Daoy (cell line): ENCODE measurements around the gene FBLN1. TPM values are rescaled to one million over a fixed set of nuclear protein-coding genes. Genes with fewer than 3 reads are reported as not detected.
A peak's percentile ranks its signal among the peaks of the same experiment; 100 is the strongest.
"Not testable (repeated sequence)": the region's sequence is repeated elsewhere in the genome, so short reads cannot be mapped to it uniquely, and the experiment has no call there.

Experiments
- DNase-seq: peaks from one replicate; pipeline ENCODE4 v3.0.0-alpha.2; 2015; ENCODE audit warnings: low read depth
- total RNA-seq: library from RNA; depleted of rRNA; stranded (reverse); fragments of >200 nt; shearing (Covaris generic); gene quantifications from 2 replicates; pipeline ENCODE4 v1.2.3, GENCODE V29; 2014

The FBLN1 gene
- total RNA-seq, 1 experiment from 2014 or later: 10.0 TPM

DNA sequence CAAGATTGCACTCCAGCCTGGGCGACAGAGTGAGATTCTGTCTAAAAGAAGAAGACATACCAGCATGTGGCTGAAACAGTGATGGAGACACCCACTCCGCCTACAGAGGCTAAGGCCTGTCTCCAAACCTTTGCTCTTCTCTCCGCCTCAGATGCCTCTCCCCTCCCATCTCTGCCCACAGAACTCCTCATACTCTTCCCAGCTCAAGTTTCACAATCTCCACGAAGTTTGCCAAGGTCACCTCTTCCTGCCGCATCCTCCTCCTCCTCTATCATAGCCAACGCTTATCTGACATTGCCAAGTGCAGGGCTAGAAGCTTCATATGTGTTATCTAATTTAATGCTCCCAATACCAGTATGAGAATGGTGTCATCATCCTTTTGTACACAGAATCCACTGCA, 25.9 kb upstream of the FBLN1 start:
- no peak for DNase-seq

DNA sequence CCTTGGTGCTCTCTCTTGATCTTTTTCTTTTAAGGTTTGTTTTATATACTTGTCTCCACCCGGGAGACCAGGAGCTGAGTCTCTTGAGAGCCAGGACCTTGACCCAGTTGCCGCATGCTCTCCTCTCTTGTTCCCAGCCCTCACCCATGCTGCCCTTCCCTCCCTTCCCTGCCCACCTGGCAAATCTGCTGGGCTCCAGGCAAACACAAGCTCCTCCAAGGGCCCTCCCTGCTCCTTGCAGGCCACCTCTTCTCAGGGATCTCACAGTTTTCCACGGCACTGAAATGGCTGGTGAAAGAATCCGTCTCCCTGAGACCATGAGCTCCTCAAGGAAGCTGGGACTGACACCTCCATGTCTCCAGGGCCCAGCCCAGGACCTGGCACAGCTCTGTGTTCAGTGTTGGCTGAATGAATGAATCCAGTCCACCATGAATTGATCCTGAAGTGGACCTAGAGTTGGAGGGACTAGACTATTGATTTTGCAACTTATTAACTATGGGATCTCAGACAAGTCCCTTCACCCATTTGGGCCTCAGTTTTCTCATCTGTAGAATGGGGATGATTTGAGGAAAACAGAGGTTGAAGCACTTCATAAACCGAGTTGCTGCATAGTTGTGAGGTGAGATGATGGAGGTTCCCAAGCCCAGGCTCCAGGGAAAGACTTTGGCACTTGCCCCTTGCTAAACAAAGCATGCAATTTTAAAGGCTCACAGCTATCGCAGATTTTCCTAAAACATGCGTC, 25.1 kb upstream of the FBLN1 start:
- DNase-seq: no peak

DNA sequence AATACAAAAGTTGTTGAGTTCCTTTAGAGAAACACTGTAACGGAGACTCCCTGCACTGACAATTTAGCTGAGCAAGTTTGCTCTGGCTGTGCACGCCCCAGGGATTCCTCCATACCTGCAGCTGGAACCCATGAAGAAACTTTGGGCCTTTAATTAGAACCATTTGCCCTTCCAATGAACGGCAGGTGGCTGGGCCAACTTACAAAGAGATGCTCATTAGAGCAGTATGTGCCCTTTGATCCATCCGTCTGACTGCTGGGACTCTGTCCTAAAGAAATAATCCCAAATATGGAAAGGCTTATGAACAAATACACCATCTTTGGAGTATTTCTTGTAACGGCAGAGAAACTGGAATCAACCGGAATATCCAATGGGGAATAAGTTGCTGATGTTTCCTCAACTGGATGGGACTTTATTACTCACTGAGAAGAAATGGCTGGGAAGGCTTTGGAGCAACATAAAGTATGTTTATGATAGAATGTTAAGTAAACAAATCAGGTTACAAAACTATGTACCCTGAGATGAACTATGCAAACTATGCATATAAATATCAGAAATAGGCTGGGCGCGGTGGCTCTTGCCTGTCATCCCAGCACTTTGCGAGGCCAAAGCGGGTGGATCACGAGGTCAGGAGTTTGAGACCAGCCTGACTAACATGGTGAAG, 24.4 kb upstream of the FBLN1 start:
- no peak for DNase-seq

DNA sequence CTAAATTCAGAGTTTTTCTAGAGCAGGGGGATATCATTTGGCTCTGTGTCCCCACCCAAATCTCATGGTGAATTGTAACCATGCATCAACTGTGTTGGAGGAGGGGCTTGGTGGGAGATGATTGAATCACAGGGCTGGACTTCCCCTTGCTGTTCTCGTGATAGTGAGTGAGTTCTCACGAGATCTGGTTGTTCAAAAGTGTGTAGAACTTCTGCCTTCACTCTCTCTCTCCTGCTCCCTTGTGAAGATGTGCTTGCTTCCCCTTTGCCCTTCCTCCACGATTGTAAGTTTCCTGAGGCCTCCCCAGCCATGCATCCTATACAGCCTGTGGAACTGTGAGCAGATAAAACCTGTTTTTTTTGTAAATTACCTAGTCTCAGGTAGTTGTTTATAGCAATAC, 22.0 kb upstream of the FBLN1 start:
- DNase-seq: no peak

DNA sequence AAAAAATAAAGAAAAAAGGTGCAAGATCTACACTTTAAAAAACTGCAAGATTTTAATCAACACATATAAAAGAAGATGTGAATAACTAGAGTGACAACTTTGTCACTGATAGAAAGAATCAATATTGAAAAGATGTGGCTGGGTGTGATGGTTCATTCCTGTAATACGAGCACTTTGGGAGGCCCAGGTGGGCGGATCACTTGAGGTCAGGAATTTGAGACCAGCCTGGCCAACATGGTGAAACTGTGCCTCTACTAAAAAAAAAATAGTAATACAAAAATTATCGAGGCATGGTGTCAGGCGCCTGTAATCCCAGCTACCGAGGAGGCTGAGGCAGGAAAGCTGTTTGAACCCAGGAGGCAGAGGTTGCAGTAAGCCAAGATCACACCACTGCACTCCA, 21.0 kb upstream of the FBLN1 start:
- no peak for DNase-seq

DNA sequence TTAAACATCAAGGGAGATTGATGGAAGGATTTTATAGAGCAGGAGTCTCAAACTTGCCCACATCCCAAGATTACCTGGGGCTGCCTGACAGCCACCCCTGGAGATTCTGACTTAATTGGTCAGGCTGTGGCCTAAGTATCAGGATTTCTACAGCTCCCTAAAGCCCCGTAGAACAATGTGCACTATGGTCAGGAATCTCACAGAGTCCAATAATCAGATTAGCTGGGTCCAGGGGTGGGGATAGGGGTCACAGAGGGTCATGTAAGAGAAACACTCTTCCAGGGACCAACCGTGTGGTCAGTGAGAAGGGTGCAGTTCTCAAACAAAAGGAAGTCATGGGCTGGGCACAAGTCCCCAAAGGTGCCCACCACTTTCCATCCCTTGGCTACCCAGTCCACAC, 20.5 kb upstream of the FBLN1 start:
- no peak for DNase-seq

DNA sequence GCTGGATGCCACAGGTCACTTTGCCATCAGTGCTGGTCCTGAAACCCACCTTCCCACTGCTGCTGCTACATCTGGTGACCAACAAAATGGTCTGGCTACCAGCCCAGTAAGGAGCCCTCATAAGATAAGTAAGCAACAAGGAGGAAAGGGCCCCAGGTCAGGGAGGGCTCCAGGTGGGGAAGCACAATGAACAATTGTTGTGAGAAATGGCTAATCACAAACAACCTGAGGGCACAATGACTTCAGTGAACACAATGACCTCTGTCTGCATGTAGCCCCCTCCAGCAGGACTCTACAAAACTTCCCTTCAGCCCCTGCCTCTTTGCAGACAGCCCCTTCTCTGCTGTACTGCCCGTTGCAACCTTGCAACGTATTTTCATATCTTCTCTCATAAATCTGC, 19.4 kb upstream of the FBLN1 start:
- DNase-seq: no peak

DNA sequence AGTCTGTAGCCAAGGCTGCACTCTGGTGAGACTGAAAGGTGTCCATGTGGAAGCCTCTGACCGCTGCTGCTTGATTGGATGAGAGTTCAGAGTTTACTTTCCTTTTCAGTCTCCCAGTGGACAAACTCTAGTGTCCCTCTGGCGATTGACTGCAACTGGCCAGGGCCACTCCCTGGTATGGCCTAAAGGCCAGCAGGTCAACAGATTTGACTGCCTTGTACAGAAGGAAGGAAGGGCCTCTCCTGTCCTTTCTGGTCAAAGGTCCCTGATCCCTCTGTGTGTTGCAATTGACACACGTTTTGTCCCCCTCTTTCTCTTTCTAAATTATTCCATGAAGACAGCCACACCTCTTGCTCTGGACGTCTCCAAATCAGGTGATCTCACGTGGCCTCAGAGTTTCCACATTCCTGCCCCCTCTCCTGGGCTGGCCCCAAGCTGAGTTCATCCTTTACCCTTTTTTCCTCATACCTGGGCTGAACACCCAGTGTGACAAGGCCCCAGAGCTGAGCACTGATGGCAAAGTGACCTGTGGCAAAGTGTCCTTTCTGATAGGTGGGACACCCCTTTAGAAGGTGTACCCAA, 18.7 kb upstream of the FBLN1 start:
- no peak for DNase-seq

DNA sequence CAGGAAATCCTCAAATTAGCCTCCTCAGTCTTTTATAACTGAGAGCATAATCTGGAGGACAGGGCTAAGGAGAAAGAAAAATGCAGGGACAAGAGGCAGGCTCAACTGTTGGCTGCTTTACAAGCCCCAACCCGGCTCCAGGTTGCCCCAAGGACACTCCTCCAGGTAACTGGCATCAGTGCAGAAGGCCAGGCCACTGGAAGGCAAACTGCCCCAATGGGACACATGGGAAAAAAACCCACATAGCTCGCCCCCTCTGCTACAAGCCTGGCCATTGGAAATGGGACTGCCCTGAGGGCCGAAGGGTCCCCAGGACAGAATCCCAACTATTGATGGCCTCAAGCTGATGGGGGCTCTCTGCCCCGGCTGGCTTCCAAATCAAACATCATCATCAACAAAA, 17.9 kb upstream of the FBLN1 start:
- DNase-seq: no peak

DNA sequence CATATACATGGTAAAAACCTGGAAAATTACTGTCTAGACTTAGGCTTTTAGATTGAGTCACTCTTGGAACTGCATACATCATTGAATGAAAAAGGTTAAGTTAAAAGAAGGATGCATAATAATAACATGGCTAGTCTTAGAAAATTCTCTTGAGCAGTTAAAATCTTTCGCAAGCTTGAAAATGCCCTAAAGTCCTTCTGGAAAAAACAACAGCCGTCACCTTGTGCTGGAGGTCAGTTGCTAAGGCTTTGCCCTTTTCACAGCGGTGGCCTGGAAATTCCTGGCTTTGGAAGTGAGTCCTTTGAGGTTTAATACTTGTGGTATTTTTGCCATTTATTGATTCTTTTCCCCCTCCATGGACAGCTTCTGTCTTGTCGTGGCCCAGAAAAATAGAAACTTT, 17.4 kb upstream of the FBLN1 start:
- no peak for DNase-seq

DNA sequence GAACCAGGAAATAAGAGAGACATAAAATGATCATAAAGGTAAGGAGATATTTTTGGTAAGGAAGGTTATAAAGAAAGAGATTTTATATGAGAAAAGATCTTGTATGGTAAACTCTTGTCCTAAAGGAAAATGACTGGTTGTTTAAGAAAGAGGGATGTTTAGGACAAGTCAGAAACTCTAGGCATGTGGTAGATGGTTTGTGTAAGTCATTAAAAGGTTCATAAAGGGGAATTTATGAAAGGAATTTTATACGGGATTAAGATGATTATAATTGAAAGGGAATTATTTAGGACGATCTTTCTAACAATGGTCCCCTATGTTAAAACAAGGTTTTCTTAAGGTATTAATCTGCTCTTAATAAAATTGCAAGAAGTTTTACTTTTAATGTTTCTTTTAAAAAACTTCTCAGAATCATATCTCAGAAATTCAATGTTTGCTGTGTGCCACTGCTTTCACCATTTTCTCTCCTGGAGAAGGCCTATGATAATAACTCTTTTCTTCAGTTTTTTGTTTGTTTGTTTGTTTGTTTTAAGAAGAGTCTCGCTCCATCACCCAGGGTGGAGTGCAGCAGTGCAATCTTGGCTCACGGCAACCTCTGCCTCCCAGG, 13.8 kb upstream of the FBLN1 start:
- no peak for DNase-seq

DNA sequence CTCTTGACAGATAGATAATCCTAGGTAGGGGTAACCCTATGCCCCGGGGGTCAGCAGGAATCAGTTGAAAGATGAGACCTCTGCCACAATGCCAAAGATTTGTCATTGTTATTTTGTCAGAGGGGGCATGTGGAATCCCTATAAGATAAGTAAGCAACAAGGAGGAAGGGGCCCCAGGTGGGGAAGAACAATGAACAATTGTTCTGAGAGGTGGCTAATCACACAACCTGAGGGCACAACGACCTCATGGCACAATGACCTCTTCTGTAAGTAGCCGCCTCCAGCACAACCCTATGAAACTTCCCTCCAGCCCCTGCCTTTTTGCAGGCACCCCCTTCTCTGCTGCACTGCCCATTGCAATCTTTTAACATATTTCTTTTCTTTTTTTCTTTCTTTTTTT, 11.8 kb upstream of the FBLN1 start:
- DNase-seq: no peak

DNA sequence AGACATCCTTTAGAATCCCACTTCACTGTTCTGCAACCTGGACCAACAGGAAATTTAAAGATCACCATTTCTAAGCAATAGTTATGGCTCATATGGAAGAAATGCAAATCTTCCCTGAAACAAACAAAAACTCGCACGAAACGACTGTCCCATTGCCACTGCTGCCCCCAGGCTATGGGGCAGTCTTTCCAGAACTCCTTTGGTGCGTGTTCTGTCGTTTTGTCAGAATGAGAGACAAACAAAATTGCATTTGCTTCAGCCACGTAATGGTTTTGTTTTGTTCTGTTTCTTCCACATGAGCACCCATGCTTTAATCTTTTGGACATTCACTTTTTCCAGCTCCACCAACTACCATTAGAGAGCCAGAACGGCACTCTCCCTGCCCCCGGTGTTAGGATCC, 10.8 kb upstream of the FBLN1 start:
- no peak for DNase-seq

DNA sequence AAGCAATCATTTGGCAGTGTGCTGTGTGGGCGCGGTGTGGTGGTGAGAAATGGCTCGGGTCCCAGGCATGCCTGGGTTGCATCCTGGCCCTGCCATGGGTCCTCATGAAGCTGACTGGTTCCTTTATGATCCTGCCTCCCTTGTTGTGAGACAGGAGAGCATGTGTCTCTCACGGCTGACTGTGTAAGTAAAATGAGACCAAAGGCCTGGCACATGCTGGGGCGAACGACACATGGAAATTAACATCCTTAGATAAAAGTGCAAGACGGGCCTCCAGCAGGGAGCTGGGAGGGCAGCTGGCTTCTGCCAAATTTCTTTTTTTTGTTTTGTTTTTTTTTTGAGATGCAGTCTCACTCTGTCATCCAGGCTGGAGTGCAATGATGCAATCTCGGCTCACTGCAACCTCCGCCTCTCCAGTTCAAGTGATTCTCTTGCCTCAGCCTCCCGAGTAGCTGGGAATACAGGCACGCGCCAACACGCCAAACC, 9.4 kb upstream of the FBLN1 start:
- no peak for DNase-seq

DNA sequence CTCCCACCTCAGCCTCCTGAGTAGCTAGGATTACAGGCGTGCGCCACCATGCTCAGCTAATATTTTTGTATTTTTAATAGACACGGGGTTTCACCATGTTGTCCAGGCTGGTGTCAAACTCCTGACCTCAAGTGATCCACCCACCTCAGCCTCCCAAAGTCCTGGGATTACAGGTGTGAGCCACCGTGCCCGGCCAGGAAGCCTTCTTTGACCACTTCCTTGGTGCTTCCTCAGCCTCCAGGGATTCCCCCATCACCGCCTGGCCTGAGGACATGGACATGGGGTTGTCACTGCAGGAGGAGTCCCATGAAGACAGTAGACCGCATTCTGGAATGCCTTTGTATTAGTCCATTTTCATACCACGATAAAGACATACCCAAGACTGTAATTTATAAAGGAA, 8.4 kb upstream of the FBLN1 start:
- not testable (repeated sequence) for DNase-seq

DNA sequence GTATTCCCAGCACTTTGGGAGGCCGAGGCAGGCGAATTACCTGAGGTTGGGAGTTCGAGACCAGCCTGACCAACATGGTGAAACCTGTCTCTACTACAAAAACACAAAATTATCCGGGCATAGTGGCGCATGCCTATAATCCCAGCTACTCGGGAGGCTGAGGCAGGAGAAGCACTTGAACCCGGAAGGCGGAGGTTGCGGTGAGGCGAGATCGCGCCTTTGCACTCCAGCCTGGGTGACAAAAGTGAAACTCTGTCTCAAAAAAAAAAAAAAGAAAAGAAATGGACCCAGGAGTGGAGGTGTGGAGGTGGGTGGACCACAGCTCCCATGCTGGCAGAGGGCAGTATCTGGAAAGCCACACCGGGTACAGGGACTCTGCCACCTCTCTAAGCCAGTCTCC, 7.1 kb upstream of the FBLN1 start:
- not testable (repeated sequence) for DNase-seq

DNA sequence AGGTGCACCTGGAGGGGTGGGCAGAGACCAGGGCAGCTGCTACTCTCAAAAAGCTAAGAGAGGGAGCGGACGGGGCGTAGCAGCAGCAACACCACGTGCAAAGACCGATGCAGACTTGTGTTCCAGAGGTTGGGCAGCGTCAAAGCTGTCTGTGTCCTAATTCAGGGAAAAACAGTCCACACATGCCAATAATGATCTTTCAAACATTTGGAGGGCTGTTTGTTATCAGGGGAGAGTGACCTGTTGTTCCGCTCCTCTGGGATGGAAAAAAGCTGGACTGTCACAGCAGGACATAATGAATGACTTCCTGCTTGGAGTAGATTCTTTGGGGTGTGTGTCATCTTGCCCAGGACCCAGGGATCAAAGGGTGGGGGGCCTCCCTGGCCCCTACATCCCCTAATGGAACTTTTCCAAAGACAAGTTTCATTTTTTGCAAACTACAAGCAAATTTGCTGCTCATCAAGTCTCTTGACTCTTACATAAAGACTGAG, 6.2 kb upstream of the FBLN1 start:
- no peak for DNase-seq

DNA sequence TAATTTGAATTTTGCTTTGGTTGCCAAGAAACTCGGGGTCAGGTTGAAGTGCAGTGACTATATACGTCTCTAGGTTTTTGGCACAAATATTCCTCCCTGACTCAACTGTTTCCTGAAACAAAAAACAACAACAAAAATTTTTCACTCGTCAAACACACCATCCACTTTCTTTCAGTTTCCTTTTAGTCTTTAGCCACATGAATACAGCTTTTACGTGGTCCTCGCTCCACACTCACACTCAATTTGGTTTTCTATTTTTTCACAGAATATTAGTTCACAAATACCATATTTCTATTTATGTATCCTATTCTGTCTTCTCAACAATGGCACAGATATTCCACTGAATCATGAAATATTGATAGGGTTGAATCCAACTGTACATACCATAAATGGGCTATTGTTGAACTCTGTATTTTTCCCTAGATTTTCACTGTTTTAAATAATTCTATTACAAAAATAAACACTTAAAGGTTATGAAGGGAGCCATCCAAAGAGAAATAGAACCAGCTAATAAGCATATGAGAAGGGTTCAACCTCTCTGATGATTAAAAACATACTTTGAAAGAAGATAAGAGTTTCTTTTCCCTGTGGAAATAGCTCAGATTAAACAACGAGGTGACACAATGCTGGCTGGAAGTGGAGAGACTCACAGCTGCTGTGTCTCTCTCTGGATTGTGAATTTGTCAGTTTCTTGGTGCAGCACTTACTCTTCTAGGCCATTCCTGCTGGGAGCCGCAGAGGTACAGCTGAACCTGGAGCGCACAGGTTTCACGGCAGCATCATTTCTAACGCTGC, 5.1 kb upstream of the FBLN1 start:
- DNase-seq: no peak

DNA sequence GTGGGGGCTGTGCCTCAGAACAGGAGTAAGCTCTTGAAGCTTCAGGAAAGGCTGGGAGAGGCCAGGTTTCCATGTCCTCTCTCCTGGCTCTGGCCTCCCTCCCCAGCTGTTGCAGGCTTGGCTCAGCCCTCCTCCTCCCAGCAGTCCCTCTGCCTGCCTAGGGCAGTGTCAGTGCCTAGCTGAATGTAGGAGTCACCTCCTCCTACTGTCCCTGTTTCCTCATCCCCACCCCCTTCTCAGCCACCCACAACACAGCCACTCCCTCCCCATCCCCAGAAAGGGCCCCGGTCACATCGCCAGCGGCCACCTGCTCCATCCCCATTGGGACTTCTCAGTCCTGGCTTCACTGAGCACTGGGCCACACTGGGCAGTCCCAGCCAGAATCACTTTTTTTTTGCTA, 2.9 kb upstream of the FBLN1 start:
- no peak for DNase-seq

DNA sequence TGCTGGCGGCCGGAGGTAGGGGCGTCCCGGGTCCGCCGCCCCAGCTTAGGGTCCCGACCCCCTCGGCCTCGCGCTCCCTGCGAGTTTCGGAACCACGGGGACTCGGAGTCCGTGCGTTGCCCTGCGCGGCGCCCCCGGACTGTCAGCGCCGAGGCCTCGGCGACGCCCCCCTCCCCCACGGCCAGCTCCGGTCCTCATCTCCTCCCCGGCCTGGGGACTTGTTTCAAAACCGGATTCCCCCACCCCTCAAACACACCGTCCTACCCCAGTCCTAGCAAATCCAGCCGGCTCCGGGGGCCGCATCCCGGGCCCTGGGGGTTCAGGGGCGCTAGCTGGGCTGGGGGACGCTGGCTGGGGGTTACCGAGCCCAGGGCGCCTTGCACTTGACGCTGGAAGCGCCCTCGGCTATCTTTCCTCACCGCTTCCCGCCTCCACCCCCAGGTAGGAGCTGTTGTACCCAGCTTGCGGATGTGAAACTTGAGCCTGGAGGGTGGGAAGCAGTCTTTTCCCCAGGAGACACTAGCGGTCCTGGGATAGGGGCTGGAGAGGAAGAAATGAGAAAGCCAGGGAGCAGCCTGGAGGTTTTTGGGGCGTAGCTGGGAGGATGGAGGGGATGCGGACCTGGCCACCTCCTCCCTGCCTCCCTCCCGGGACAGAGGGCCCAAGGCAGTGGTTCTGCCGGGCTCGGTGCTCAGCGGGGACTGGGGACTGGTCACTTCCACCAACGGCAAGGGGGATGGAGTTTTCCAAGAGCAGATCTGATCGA, 550 bp downstream of the FBLN1 start:
- peak; percentile 52 for DNase-seq

DNA sequence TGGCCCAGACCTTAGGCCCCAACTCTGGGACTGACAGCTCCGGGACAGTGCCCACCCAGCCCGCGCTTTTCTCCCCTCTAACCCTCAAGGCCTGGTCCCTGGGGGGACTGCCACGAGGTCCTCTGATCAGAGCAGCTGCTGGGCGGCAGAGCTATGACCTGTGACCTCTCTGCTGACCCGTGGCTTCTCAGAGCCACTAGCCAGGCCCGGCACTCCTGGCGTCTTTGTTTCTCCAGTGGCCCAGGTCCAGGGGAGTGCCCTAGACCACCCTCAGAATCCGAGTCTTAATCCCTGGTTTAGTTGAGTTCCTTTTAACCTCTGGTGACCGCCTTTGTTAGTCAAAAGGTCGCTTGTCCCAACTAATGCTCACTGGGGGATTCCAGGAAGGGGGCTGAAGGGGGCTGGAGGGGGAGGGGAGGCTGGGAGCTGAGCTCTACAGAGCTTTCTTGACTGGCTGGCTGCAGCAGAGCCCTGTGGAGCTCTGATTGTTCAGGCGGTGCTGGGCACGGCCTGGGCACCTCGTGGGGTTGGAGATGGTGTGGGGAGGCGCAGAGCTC, 1.2 kb downstream of the FBLN1 start:
- no peak for DNase-seq
